GM12864 (cell line): ENCODE results near the gene BATF2.

Experiments used
- DNase-seq: peaks from one replicate; pipeline ENCODE4 v3.0.0-alpha.2; 2011; ENCODE audit warnings: low read depth
- H3K4me3 ChIP-seq: 2 replicates; pipeline ENCODE4 v1.5.1; 2011; ENCODE audit warnings: mild to moderate bottlenecking, low read depth, low read length, control low read depth
- CTCF ChIP-seq: IDR thresholded peaks from 2 replicates; pipeline ENCODE4 v1.5.1; 2011; ENCODE audit warnings: low read depth, mild to moderate bottlenecking, moderate library complexity, low read length, control low read depth, inconsistent platforms; ENCODE audit errors: missing control alignments

BATF2 gene

GRCh38 chr11:65021509-65021908 is 24.7 kb upstream of the BATF2 start:
- no peak for TF ChIP-seq CTCF
- no peak overlapping the region for H3K4me3 ChIP-seq
- no peak for DNase-seq

- no peak for TF ChIP-seq CTCF
- no peak for DNase-seq
- H3K4me3 ChIP-seq = no peak overlapping the region
These were observed 24.2 kb upstream of the BATF2 start for GRCh38 chr11:65021003-65021402.

GRCh38 chr11:65019824-65020223 is 23.1 kb upstream of the BATF2 start:
- TF ChIP-seq CTCF = no peak
- no peak overlapping the region for H3K4me3 ChIP-seq
- no peak for DNase-seq

GRCh38 chr11:65017937-65018336 is 21.2 kb upstream of the BATF2 start:
- TF ChIP-seq CTCF = no peak
- H3K4me3 ChIP-seq = no peak overlapping the region
- no peak for DNase-seq

GRCh38 chr11:65016705-65017104 is 19.9 kb upstream of the BATF2 start:
- DNase-seq = no peak
- TF ChIP-seq CTCF = peak; percentile 26
- no peak overlapping the region for H3K4me3 ChIP-seq

- peak overlapping the region; percentile 74 for H3K4me3 ChIP-seq
- no peak for DNase-seq
- no peak for TF ChIP-seq CTCF
These were observed 18.0 kb upstream of the BATF2 start for GRCh38 chr11:65014726-65015227.

- peak within 1 kb of the TSS; percentile 74 for H3K4me3 ChIP-seq
- peak; percentile 71 for DNase-seq
- TF ChIP-seq CTCF = peak; percentile 76
These were observed 17.3 kb upstream of the BATF2 start, which contains the start of gene ARL2 for GRCh38 chr11:65013888-65014725. TSS of gene ARL2 (plus strand) at chr11:65014160. CDS start at chr11:65014208, 48 bp downstream.
